ENCODE data around the gene CYFIP1. TPM values are rescaled to one million over a fixed set of nuclear protein-coding genes. Genes with fewer than 3 reads are reported as not detected.

The CYFIP1 gene
- polyA plus RNA-seq, 1 donor from 2014 or later = 9.3 TPM

- no peaks in the 10 kb centered on the region for H3F3A ChIP-seq (ENCODE audit: insufficient read depth, low read length, poor library complexity, severe bottlenecking)
- no peaks in the 10 kb centered on the region for H3K79me2 ChIP-seq (replicated peaks; ENCODE audit: insufficient read depth, low read length)
- no peaks in the 10 kb centered on the region for H3K9me3 ChIP-seq (ENCODE audit: low read length)
- no peaks in the 10 kb centered on the region for H3K36me3 ChIP-seq (ENCODE audit: insufficient read depth, low read length)
- H2AFZ ChIP-seq (ENCODE audit: low read depth, low read length) = no peak overlapping the region
- H3K27me3 ChIP-seq (ENCODE audit: insufficient read depth, low read depth, low read length) = no peaks in the 10 kb centered on the region
- no peak overlapping the region for H3K9ac ChIP-seq (ENCODE audit: low read length)
- no peaks in the 10 kb centered on the region for H4K20me1 ChIP-seq (ENCODE audit: insufficient read depth)
- no peaks in the 10 kb centered on the region for H3K9me2 ChIP-seq (ENCODE audit: insufficient read depth, low read length)
- H3K4me2 ChIP-seq (ENCODE audit: low read length) = no peak overlapping the region
- H3K4me3 ChIP-seq (ENCODE audit: low read length) = no peak overlapping the region
- TF ChIP-seq EP300 (conservative IDR thresholded peaks at IDR 0.05; ENCODE audit: poor library complexity, severe bottlenecking) (no peak), POLR2AphosphoS5 (IDR thresholded peaks at IDR 0.05) (no peak), TAF1 (IDR thresholded peaks at IDR 0.05; ENCODE audit: low read depth) (no peak), EZH2 (IDR thresholded peaks at IDR 0.05; ENCODE audit: borderline replicate concordance, insufficient read depth, low read length, poor library complexity, severe bottlenecking) (no peak), RAD21 (conservative IDR thresholded peaks at IDR 0.05) (no peak), SMC3 (conservative IDR thresholded peaks at IDR 0.05; ENCODE audit: poor library complexity) (no peak), MXI1 (conservative IDR thresholded peaks at IDR 0.05; ENCODE audit: poor library complexity, severe bottlenecking) (no peak)
- TF ChIP-seq, protein P1, sequence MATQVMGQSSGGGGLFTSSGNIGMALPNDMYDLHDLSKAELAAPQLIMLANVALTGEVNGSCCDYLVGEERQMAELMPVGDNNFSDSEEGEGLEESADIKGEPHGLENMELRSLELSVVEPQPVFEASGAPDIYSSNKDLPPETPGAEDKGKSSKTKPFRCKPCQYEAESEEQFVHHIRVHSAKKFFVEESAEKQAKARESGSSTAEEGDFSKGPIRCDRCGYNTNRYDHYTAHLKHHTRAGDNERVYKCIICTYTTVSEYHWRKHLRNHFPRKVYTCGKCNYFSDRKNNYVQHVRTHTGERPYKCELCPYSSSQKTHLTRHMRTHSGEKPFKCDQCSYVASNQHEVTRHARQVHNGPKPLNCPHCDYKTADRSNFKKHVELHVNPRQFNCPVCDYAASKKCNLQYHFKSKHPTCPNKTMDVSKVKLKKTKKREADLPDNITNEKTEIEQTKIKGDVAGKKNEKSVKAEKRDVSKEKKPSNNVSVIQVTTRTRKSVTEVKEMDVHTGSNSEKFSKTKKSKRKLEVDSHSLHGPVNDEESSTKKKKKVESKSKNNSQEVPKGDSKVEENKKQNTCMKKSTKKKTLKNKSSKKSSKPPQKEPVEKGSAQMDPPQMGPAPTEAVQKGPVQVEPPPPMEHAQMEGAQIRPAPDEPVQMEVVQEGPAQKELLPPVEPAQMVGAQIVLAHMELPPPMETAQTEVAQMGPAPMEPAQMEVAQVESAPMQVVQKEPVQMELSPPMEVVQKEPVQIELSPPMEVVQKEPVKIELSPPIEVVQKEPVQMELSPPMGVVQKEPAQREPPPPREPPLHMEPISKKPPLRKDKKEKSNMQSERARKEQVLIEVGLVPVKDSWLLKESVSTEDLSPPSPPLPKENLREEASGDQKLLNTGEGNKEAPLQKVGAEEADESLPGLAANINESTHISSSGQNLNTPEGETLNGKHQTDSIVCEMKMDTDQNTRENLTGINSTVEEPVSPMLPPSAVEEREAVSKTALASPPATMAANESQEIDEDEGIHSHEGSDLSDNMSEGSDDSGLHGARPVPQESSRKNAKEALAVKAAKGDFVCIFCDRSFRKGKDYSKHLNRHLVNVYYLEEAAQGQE (IDR thresholded peaks at IDR 0.05; ENCODE audit: borderline replicate concordance) = no peak
- TF ChIP-seq, protein P2, sequence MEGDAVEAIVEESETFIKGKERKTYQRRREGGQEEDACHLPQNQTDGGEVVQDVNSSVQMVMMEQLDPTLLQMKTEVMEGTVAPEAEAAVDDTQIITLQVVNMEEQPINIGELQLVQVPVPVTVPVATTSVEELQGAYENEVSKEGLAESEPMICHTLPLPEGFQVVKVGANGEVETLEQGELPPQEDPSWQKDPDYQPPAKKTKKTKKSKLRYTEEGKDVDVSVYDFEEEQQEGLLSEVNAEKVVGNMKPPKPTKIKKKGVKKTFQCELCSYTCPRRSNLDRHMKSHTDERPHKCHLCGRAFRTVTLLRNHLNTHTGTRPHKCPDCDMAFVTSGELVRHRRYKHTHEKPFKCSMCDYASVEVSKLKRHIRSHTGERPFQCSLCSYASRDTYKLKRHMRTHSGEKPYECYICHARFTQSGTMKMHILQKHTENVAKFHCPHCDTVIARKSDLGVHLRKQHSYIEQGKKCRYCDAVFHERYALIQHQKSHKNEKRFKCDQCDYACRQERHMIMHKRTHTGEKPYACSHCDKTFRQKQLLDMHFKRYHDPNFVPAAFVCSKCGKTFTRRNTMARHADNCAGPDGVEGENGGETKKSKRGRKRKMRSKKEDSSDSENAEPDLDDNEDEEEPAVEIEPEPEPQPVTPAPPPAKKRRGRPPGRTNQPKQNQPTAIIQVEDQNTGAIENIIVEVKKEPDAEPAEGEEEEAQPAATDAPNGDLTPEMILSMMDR (IDR thresholded peaks at IDR 0.05; ENCODE audit: poor library complexity, severe bottlenecking) = no peak
- no peak overlapping the region for H3K27ac ChIP-seq (ENCODE audit: low read length)
These were observed 76.1 kb downstream of the CYFIP1 start for GRCh38 chr15:22903961-22904534.

DNA sequence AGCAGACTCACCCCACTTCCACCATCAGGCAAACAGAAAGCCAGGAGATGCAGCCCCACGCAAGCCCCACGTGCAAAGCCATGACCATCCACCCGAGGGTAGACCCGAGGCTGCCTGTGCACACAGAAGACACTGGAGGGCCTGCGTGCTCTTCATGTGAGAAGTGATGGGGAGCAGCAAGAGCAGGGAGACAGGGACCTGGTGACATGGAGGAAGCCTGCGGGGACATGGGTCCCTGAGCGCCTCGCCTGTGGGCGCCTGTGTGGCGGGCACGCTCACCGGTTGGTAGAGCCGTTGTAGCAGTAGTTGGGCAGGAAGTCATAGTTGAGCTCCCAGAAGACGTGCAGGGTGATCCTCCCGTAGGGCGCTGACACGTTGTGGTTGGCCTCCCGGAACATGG, 76.7 kb downstream of the CYFIP1 start:
- Histone ChIP-seq H3K79me2 (replicated peaks; ENCODE audit: insufficient read depth, low read length) (no peaks in the 10 kb centered on the region), H3K4me3 (ENCODE audit: low read length) (no peak overlapping the region), H3K9me3 (ENCODE audit: low read length) (no peaks in the 10 kb centered on the region), H3K27ac (ENCODE audit: low read length) (no peak overlapping the region), H3K9me2 (ENCODE audit: insufficient read depth, low read length) (no peaks in the 10 kb centered on the region), H3K4me2 (ENCODE audit: low read length) (no peak overlapping the region), H4K20me1 (ENCODE audit: insufficient read depth) (no peaks in the 10 kb centered on the region), H3K27me3 (ENCODE audit: insufficient read depth, low read depth, low read length) (no peaks in the 10 kb centered on the region), H2AFZ (ENCODE audit: low read depth, low read length) (no peak overlapping the region), H3F3A (ENCODE audit: insufficient read depth, low read length, poor library complexity, severe bottlenecking) (no peaks in the 10 kb centered on the region), H3K9ac (ENCODE audit: low read length) (no peak overlapping the region), H3K36me3 (ENCODE audit: insufficient read depth, low read length) (no peaks in the 10 kb centered on the region)
- no peak for TF ChIP-seq SMC3 (conservative IDR thresholded peaks at IDR 0.05; ENCODE audit: poor library complexity)
- TF ChIP-seq RAD21 (conservative IDR thresholded peaks at IDR 0.05) = no peak
- TF ChIP-seq MXI1 (conservative IDR thresholded peaks at IDR 0.05; ENCODE audit: poor library complexity, severe bottlenecking) = no peak
- TF ChIP-seq, protein P1 (IDR thresholded peaks at IDR 0.05; ENCODE audit: borderline replicate concordance) = no peak
- no peak for TF ChIP-seq TAF1 (IDR thresholded peaks at IDR 0.05; ENCODE audit: low read depth)
- no peak for TF ChIP-seq EP300 (conservative IDR thresholded peaks at IDR 0.05; ENCODE audit: poor library complexity, severe bottlenecking)
- TF ChIP-seq POLR2AphosphoS5 (IDR thresholded peaks at IDR 0.05) = no peak
- TF ChIP-seq EZH2 (IDR thresholded peaks at IDR 0.05; ENCODE audit: borderline replicate concordance, insufficient read depth, low read length, poor library complexity, severe bottlenecking) = no peak
- TF ChIP-seq, protein P2 (IDR thresholded peaks at IDR 0.05; ENCODE audit: poor library complexity, severe bottlenecking) = no peak

Measured in neural cell (in vitro differentiated cells).